ENCODE data around the gene CACNA2D2.

DNA sequence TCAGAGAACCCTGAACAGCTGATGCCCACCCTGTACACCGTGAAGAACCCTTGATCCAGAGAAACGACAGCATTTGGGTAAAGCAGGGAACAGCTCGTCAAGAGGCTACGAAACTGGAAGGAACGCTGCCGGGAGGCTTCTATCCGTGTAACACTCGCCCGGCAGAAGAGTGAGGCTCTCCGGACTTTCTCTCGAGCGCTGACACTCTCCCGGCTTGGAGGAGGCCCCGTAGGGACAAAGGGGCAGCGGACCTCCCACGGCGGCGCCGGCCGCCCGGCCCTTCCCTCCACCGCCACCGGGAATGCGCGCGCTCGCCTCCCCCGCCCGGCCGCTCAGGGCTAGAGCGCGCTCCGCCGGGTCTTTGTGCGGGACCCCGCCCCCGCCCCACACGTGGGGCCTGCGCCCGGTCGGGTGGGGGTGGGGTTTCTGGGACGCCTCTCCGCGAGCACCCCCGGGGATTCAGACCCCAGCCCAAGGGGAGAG is 182.5 kb downstream of the CACNA2D2 start:
- TF ChIP-seq, protein P1, sequence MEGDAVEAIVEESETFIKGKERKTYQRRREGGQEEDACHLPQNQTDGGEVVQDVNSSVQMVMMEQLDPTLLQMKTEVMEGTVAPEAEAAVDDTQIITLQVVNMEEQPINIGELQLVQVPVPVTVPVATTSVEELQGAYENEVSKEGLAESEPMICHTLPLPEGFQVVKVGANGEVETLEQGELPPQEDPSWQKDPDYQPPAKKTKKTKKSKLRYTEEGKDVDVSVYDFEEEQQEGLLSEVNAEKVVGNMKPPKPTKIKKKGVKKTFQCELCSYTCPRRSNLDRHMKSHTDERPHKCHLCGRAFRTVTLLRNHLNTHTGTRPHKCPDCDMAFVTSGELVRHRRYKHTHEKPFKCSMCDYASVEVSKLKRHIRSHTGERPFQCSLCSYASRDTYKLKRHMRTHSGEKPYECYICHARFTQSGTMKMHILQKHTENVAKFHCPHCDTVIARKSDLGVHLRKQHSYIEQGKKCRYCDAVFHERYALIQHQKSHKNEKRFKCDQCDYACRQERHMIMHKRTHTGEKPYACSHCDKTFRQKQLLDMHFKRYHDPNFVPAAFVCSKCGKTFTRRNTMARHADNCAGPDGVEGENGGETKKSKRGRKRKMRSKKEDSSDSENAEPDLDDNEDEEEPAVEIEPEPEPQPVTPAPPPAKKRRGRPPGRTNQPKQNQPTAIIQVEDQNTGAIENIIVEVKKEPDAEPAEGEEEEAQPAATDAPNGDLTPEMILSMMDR (conservative IDR thresholded peaks at IDR 0.05; ENCODE audit: low read depth, low read length) = no peak
- no peak for TF ChIP-seq POLR2A (IDR thresholded peaks at IDR 0.05; ENCODE audit: low read depth, low read length)
- TF ChIP-seq, protein P2, sequence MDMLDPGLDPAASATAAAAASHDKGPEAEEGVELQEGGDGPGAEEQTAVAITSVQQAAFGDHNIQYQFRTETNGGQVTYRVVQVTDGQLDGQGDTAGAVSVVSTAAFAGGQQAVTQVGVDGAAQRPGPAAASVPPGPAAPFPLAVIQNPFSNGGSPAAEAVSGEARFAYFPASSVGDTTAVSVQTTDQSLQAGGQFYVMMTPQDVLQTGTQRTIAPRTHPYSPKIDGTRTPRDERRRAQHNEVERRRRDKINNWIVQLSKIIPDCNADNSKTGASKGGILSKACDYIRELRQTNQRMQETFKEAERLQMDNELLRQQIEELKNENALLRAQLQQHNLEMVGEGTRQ (IDR thresholded peaks at IDR 0.05; ENCODE audit: low read depth, low read length) = peak; percentile 83
- TF ChIP-seq CEBPB (IDR thresholded peaks at IDR 0.05; ENCODE audit: low read depth, low read length) = no peak
- no peak for TF ChIP-seq RCOR1 (IDR thresholded peaks at IDR 0.05; ENCODE audit: insufficient replicate concordance, low read length)
- no peak for TF ChIP-seq RAD21 (IDR thresholded peaks at IDR 0.05; ENCODE audit: low read length)
- no peak for TF ChIP-seq SMC3 (IDR thresholded peaks at IDR 0.05; ENCODE audit: low read depth, low read length)
- peak; percentile 91 for TF ChIP-seq MXI1 (IDR thresholded peaks at IDR 0.05; ENCODE audit: borderline replicate concordance, low read depth, low read length)
- TF ChIP-seq MAFK (IDR thresholded peaks at IDR 0.05; ENCODE audit: low read depth, low read length) = no peak
- TF ChIP-seq FOS (IDR thresholded peaks at IDR 0.05; ENCODE audit: low read depth, low read length) = no peak
